Thyroid gland (tissue), 4 donors: ENCODE measurements around the gene PSMB3.

Experiments
- POLR2A ChIP-seq, 2 donors: fragments of 450-650 bp; IDR thresholded peaks; one replicate each; pipeline ENCODE4 v1.6.1; 2017; ENCODE audit warnings: antibody characterized with exemption in 2 of 2, mild to moderate bottlenecking in 2 of 2, moderate library complexity in 1 of 2
- TF ChIP-seq, protein P1 (sequence below), 6 experiments: fragments of 200-600 bp in 3 of 6; fragments of 450-650 bp in 3 of 6; sonication (generic) in 3 of 6; IDR thresholded peaks; one replicate each; pipeline ENCODE4 v1.5.1; 2016 to 2019; ENCODE audit warnings: antibody characterized with exemption in 6 of 6, mild to moderate bottlenecking in 2 of 6, inconsistent platforms in 1 of 6, moderate library complexity in 1 of 6

DNA sequence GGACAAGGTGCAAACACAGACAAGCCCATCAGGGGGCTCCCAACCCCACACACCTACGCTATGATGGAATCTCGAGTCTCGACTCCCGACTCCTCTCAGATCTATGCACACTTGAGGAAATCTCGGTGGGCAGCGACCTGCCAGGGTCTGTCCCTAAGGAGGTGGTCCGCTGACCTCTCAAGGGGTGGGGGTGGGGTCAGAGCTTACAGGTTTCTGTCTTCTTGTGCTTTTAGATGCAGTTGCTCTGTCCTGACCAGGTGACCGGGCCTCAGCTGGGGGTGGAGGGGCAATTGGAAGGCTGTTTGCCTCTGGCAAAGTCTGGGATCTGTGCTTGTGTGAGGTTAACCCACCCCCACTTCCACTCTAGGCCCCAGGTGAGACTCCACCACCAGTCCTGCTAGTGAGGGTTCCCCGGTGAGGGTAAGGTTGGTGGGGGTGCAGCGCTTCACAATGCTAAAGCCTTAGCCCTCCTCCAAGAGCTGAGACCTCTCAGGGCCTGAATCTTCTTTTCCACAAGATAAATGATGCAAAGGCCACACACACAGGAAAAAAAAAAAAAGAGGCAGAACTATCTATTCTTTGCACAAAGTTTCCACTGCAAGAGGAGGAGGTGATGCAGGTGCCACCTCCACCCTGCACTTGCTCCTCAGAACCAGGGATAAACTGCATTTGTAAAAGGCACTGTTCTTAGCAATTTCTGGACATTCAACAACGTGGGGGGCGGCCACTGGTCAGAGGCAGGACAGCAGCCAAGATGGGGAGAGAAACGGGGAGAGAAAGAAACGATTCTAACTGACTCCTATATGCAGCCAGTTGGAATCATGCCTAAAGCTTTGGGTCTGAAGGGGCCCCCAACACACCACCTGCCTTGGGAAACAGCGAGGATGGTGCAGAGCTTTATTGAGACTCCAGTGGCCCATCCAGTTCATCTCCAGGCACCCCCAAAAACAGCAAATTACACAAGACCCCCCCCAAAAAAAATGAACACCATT, 18.3 kb upstream of the PSMB3 start:
- TF ChIP-seq, protein P1, sequence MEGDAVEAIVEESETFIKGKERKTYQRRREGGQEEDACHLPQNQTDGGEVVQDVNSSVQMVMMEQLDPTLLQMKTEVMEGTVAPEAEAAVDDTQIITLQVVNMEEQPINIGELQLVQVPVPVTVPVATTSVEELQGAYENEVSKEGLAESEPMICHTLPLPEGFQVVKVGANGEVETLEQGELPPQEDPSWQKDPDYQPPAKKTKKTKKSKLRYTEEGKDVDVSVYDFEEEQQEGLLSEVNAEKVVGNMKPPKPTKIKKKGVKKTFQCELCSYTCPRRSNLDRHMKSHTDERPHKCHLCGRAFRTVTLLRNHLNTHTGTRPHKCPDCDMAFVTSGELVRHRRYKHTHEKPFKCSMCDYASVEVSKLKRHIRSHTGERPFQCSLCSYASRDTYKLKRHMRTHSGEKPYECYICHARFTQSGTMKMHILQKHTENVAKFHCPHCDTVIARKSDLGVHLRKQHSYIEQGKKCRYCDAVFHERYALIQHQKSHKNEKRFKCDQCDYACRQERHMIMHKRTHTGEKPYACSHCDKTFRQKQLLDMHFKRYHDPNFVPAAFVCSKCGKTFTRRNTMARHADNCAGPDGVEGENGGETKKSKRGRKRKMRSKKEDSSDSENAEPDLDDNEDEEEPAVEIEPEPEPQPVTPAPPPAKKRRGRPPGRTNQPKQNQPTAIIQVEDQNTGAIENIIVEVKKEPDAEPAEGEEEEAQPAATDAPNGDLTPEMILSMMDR (IDR thresholded peaks at IDR 0.05), result no peak
- TF ChIP-seq POLR2A (IDR thresholded peaks at IDR 0.05), result no peak
